GM19467 (cell line): Measurements from ENCODE around the gene ITM2B.
"Not testable (repeated sequence)": the region's sequence is repeated elsewhere in the genome, so short reads cannot be mapped to it uniquely, and the experiment has no call there.

Source experiments
- ATAC-seq: cut with Tn5 transposase; IDR thresholded peaks from one replicate; pipeline ENCODE4 v1.9.1; 2021; ENCODE audit warnings: mild to moderate bottlenecking, moderate library complexity; ENCODE audit not compliant: unreplicated experiment

ITM2B gene

GRCh38 chr13:48233046-48233888, at the start of gene ITM2B:
Gene ITM2B, plus strand, starts transcription at chr13:48233206. Its CDS starts 155 bp downstream, at chr13:48233361.
- ATAC-seq: no peak

- no peak for ATAC-seq
Measured at GRCh38 chr13:48184260-48184659, 48.7 kb upstream of the ITM2B start.

GRCh38 chr13:48185018-48185417, 48.0 kb upstream of the ITM2B start:
- ATAC-seq: no peak

GRCh38 chr13:48186722-48187121, 46.3 kb upstream of the ITM2B start:
- ATAC-seq: no peak

GRCh38 chr13:48188131-48188530, 44.9 kb upstream of the ITM2B start:
- no peak for ATAC-seq

- ATAC-seq: no peak
Measured at GRCh38 chr13:48188601-48189000, 44.4 kb upstream of the ITM2B start.

GRCh38 chr13:48189171-48189570, 43.8 kb upstream of the ITM2B start:
- ATAC-seq: no peak

GRCh38 chr13:48192411-48192935, 40.5 kb upstream of the ITM2B start:
- ATAC-seq: no peak

GRCh38 chr13:48194379-48194754, 38.6 kb upstream of the ITM2B start:
- no peak for ATAC-seq

- no peak for ATAC-seq
Measured at GRCh38 chr13:48199404-48199946, 33.5 kb upstream of the ITM2B start.

GRCh38 chr13:48201044-48201443, 32.0 kb upstream of the ITM2B start:
- no peak for ATAC-seq

- ATAC-seq: not testable (repeated sequence)
Measured at GRCh38 chr13:48207207-48207606, 25.8 kb upstream of the ITM2B start.

GRCh38 chr13:48210178-48210577, 22.8 kb upstream of the ITM2B start:
- no peak for ATAC-seq

- no peak for ATAC-seq
Measured at GRCh38 chr13:48214519-48215121, 18.4 kb upstream of the ITM2B start.

- ATAC-seq: not testable (repeated sequence)
Measured at GRCh38 chr13:48215511-48216203, 17.3 kb upstream of the ITM2B start.

- ATAC-seq: no peak
Measured at GRCh38 chr13:48216204-48216711, 16.7 kb upstream of the ITM2B start.

- ATAC-seq: no peak
Measured at GRCh38 chr13:48220592-48220980, 12.4 kb upstream of the ITM2B start.

GRCh38 chr13:48220981-48221685, 11.9 kb upstream of the ITM2B start:
- ATAC-seq: no peak

- ATAC-seq: no peak
Measured at GRCh38 chr13:48221686-48222187, 11.3 kb upstream of the ITM2B start.
